ENCODE results near the gene EPB42. TPM values are rescaled to one million over a fixed set of nuclear protein-coding genes. Genes with fewer than 3 reads are reported as not detected.

Gene EPB42
- total RNA-seq, 4 donors from 2014 or later, result 0.30 to 0.44 TPM; not detected in 2

- 91 to 93% methylated on average over 5 of the region's 5 CpGs for WGBS, 2 donors
- TF ChIP-seq POLR2A (IDR thresholded peaks at IDR 0.05) (no peak), CTCF (IDR thresholded peaks at IDR 0.05) (no peak), EP300 (IDR thresholded peaks at IDR 0.05) (no peak)
- Histone ChIP-seq H3K4me3 (no peak overlapping the region), H3K9me3 (no peaks in the 10 kb centered on the region), H3K36me3 (peaks cover 0 to 62% (median 10%) of the 10 kb centered on the region in 3 donors), H3K27me3 (no peaks in the 10 kb centered on the region), H3K27ac (no peak overlapping the region), H3K4me1 (peaks cover 0 to 8% (median 0%) of the 10 kb centered on the region in 4 donors)
- DNase-seq (ENCODE audit: low spot score in 2 of 2), result no peak
Measured at GRCh38 chr15:43150191-43150929, 70.5 kb downstream of the EPB42 start.

Small RNA genes within 50 kb of the gene (small RNA-seq; reads per million reads assigned to genes)
- gene RF00019, result not detected

Other genes with a start within 250 kb of the EPB42 start
- gene UBR1, start 115.0 kb downstream of the EPB42 start, total RNA-seq, result 10 to 100 TPM; 28.8 to 42.0 (median 31.0) TPM
- gene TMEM62, start 87.4 kb downstream of the EPB42 start, total RNA-seq, result 10 to 100 TPM; 19.5 to 49.8 (median 35.6) TPM
- 100 to 1,000 TPM in 2 of 4 donors, 10 to 100 TPM in 2; 59.4 to 171 (median 97.2) TPM for gene CCNDBP1, start 35.6 kb downstream of the EPB42 start, total RNA-seq
- not detected for gene TGM5, start 45.9 kb upstream of the EPB42 start, total RNA-seq
- gene TGM7, start 81.2 kb upstream of the EPB42 start, total RNA-seq, result not detected
- gene LCMT2, start 109.6 kb upstream of the EPB42 start, total RNA-seq, result 10 to 100 TPM in 2 of 4 donors, 1 to 10 TPM in 2; 4.0 to 14.4 (median 9.8) TPM
- 10 to 100 TPM; 27.0 to 48.0 (median 31.6) TPM for gene ZSCAN29, start 150.0 kb upstream of the EPB42 start, total RNA-seq
- gene TUBGCP4, start 150.1 kb upstream of the EPB42 start, total RNA-seq, result 10 to 100 TPM; 11.8 to 17.5 (median 14.3) TPM